ENCODE data around the gene HABP2. TPM values are rescaled to one million over a fixed set of nuclear protein-coding genes. Genes with fewer than 3 reads are reported as not detected.

The HABP2 gene
- polyA plus RNA-seq, 1 donor from 2014 or later, result not detected

GRCh38 chr10:113524120-113524519 is 28.7 kb upstream of the HABP2 start:
- Histone ChIP-seq H3K27ac (ENCODE audit: low read length) (no peak overlapping the region), H3K36me3 (ENCODE audit: insufficient read depth, low read length) (no peaks in the 10 kb centered on the region), H3K9me2 (ENCODE audit: insufficient read depth, low read length) (no peaks in the 10 kb centered on the region), H3K9me3 (ENCODE audit: low read length) (no peaks in the 10 kb centered on the region), H4K20me1 (ENCODE audit: insufficient read depth) (no peaks in the 10 kb centered on the region), H3K4me3 (ENCODE audit: low read length) (no peak overlapping the region), H3K9ac (ENCODE audit: low read length) (no peak overlapping the region), H2AFZ (ENCODE audit: low read depth, low read length) (no peak overlapping the region), H3K79me2 (replicated peaks; ENCODE audit: insufficient read depth, low read length) (no peaks in the 10 kb centered on the region), H3K4me2 (ENCODE audit: low read length) (no peak overlapping the region), H3K27me3 (ENCODE audit: insufficient read depth, low read depth, low read length) (no peaks in the 10 kb centered on the region), H3F3A (ENCODE audit: insufficient read depth, low read length, poor library complexity, severe bottlenecking) (no peaks in the 10 kb centered on the region)
- no peak for TF ChIP-seq POLR2AphosphoS5 (IDR thresholded peaks at IDR 0.05)
- no peak for TF ChIP-seq SMC3 (conservative IDR thresholded peaks at IDR 0.05; ENCODE audit: poor library complexity)
- no peak for TF ChIP-seq REST (IDR thresholded peaks at IDR 0.05; ENCODE audit: borderline replicate concordance)
- no peak for TF ChIP-seq EZH2 (IDR thresholded peaks at IDR 0.05; ENCODE audit: borderline replicate concordance, insufficient read depth, low read length, poor library complexity, severe bottlenecking)
- no peak for TF ChIP-seq TAF1 (IDR thresholded peaks at IDR 0.05; ENCODE audit: low read depth)
- TF ChIP-seq MXI1 (conservative IDR thresholded peaks at IDR 0.05; ENCODE audit: poor library complexity, severe bottlenecking), result no peak
- TF ChIP-seq CTCF (IDR thresholded peaks at IDR 0.05; ENCODE audit: poor library complexity, severe bottlenecking), result no peak

- H2AFZ ChIP-seq (ENCODE audit: low read depth, low read length), result no peak overlapping the region
- no peaks in the 10 kb centered on the region for H3K79me2 ChIP-seq (replicated peaks; ENCODE audit: insufficient read depth, low read length)
- TF ChIP-seq CTCF (IDR thresholded peaks at IDR 0.05; ENCODE audit: poor library complexity, severe bottlenecking) (no peak), REST (IDR thresholded peaks at IDR 0.05; ENCODE audit: borderline replicate concordance) (no peak), TAF1 (IDR thresholded peaks at IDR 0.05; ENCODE audit: low read depth) (no peak), RAD21 (conservative IDR thresholded peaks at IDR 0.05) (no peak), MXI1 (conservative IDR thresholded peaks at IDR 0.05; ENCODE audit: poor library complexity, severe bottlenecking) (no peak), POLR2AphosphoS5 (IDR thresholded peaks at IDR 0.05) (no peak), EP300 (conservative IDR thresholded peaks at IDR 0.05; ENCODE audit: poor library complexity, severe bottlenecking) (no peak), SMC3 (conservative IDR thresholded peaks at IDR 0.05; ENCODE audit: poor library complexity) (no peak), EZH2 (IDR thresholded peaks at IDR 0.05; ENCODE audit: borderline replicate concordance, insufficient read depth, low read length, poor library complexity, severe bottlenecking) (no peak)
- no peaks in the 10 kb centered on the region for H3F3A ChIP-seq (ENCODE audit: insufficient read depth, low read length, poor library complexity, severe bottlenecking)
- no peak overlapping the region for H3K4me3 ChIP-seq (ENCODE audit: low read length)
- no peaks in the 10 kb centered on the region for H4K20me1 ChIP-seq (ENCODE audit: insufficient read depth)
- no peaks in the 10 kb centered on the region for H3K27me3 ChIP-seq (ENCODE audit: insufficient read depth, low read depth, low read length)
- H3K27ac ChIP-seq (ENCODE audit: low read length), result no peak overlapping the region
- no peak overlapping the region for H3K4me2 ChIP-seq (ENCODE audit: low read length)
- no peaks in the 10 kb centered on the region for H3K9me2 ChIP-seq (ENCODE audit: insufficient read depth, low read length)
- no peaks in the 10 kb centered on the region for H3K36me3 ChIP-seq (ENCODE audit: insufficient read depth, low read length)
- H3K9me3 ChIP-seq (ENCODE audit: low read length), result no peaks in the 10 kb centered on the region
- no peak overlapping the region for H3K9ac ChIP-seq (ENCODE audit: low read length)
Observed at GRCh38 chr10:113524539-113525490, 28.0 kb upstream of the HABP2 start.
